ENCODE measurements around the gene KIAA0232. TPM values are rescaled to one million over a fixed set of nuclear protein-coding genes. Genes with fewer than 3 reads are reported as not detected.
"Not testable (repeated sequence)": the region's sequence is repeated elsewhere in the genome, so short reads cannot be mapped to it uniquely, and the experiment has no call there.

KIAA0232 gene
- total RNA-seq, 1 donor from 2014 or later: 15.9 TPM

GRCh38 chr4:6909113-6909969 is 126.8 kb downstream of the KIAA0232 start, which contains the start of gene TBC1D14:
Gene TBC1D14, plus strand, starts transcription at chr4:6909826. Its CDS starts 13,564 bp downstream, at chr4:6923390.
- intact Hi-C loops (cut with DNase I): loop anchor here (1.0 to 2.0 kb wide), 6 partner anchors 23 to 334 kb away; partner anchors contain the start of genes GRPEL1, MAN2B2 and TADA2B
- peak in 1 of 3 experiments; percentile 4 for TF ChIP-seq CTCF (IDR thresholded peaks at IDR 0.05)
- H3K9me3 ChIP-seq: no peaks in the 10 kb centered on the region
- H3K4me3 ChIP-seq: peak within 1 kb of the TSS; percentile 84 to 94
- DNase-seq (ENCODE audit: low spot score in 2 of 2): peak; percentile 54 to 93
- peak within 1 kb of the TSS; percentile 97 to 99 for H3K27ac ChIP-seq
- no peaks in the 10 kb centered on the region for H3K27me3 ChIP-seq
- H3K4me1 ChIP-seq: peaks cover 0 to 32% of the 10 kb centered on the region in 2 donors
- no peaks in the 10 kb centered on the region for H3K36me3 ChIP-seq

GRCh38 chr4:6909970-6910339 is 127.4 kb downstream of the KIAA0232 start:
- no peak for TF ChIP-seq CTCF (IDR thresholded peaks at IDR 0.05)
- Histone ChIP-seq H3K4me3 (peak overlapping the region; percentile 84 to 94), H3K4me1 (peaks cover 0 to 32% of the 10 kb centered on the region in 2 donors), H3K9me3 (no peaks in the 10 kb centered on the region), H3K36me3 (no peaks in the 10 kb centered on the region), H3K27me3 (no peaks in the 10 kb centered on the region), H3K27ac (peak overlapping the region; percentile 50 to 99)
- DNase-seq (ENCODE audit: low spot score in 2 of 2): no peak
- intact Hi-C loops (cut with DNase I): loop anchor here (1.0 to 2.0 kb wide), 6 partner anchors 23 to 335 kb away; partner anchors contain the start of genes GRPEL1, MAN2B2 and TADA2B

- intact Hi-C loops (cut with DNase I): no loop called here
- H3K36me3 ChIP-seq: no peaks in the 10 kb centered on the region
- H3K4me3 ChIP-seq: peak overlapping the region; percentile 84 to 94
- no peaks in the 10 kb centered on the region for H3K9me3 ChIP-seq
- no peak for TF ChIP-seq CTCF (IDR thresholded peaks at IDR 0.05)
- peak overlapping the region; percentile 3 to 50 for H3K27ac ChIP-seq
- DNase-seq (ENCODE audit: low spot score in 2 of 2): no peak
- H3K4me1 ChIP-seq: peaks cover 0 to 32% of the 10 kb centered on the region in 2 donors
- H3K27me3 ChIP-seq: no peaks in the 10 kb centered on the region
Observed at GRCh38 chr4:6910340-6910959, 127.9 kb downstream of the KIAA0232 start.

GRCh38 chr4:6910960-6911874 is 128.7 kb downstream of the KIAA0232 start:
- Histone ChIP-seq H3K27ac (peak overlapping the region in 1 of 2 donors; percentile 3), H3K9me3 (no peaks in the 10 kb centered on the region), H3K36me3 (no peaks in the 10 kb centered on the region), H3K4me3 (peak overlapping the region; percentile 84 to 94), H3K27me3 (no peaks in the 10 kb centered on the region), H3K4me1 (peaks cover 0 to 32% of the 10 kb centered on the region in 2 donors)
- no peak for DNase-seq (ENCODE audit: low spot score in 2 of 2)
- intact Hi-C loops (cut with DNase I): no loop called here
- TF ChIP-seq CTCF (IDR thresholded peaks at IDR 0.05): no peak

GRCh38 chr4:6911917-6912316 is 129.4 kb downstream of the KIAA0232 start:
- intact Hi-C loops (cut with DNase I); H3K27me3 ChIP-seq; H3K4me3 ChIP-seq; H3K27ac ChIP-seq; H3K36me3 ChIP-seq; DNase-seq (ENCODE audit: low spot score in 2 of 2); H3K9me3 ChIP-seq: not testable (repeated sequence)
- H3K4me1 ChIP-seq: peaks cover 0 to 32% of the 10 kb centered on the region in 2 donors
